AG04450 (cell line): Measurements from ENCODE around the gene ACOT7. TPM values are rescaled to one million over a fixed set of nuclear protein-coding genes. Genes with fewer than 3 reads are reported as not detected.
A peak's percentile ranks its signal among the peaks of the same experiment; 100 is the strongest.

Experiments used
- CTCF ChIA-PET: fragments of 300-600, 350-600 bp; formaldehyde crosslinking; extraction: SDS; loops from one replicate; lab custom pipeline; 2022; ENCODE audit warnings: antibody characterized with exemption, inconsistent platforms; lab: Charles Lee
- POLR2A ChIA-PET: fragments of 350-600 bp; formaldehyde crosslinking; extraction: SDS; loops from one replicate; lab custom pipeline; 2021; ENCODE audit warnings: antibody characterized with exemption, inconsistent platforms; lab: Yijun Ruan, JAX
- DNase-seq: peaks from one replicate; pipeline ENCODE4 v3.0.0-alpha.2; 2011; ENCODE audit warnings: low read depth, low spot score
- H3K27ac ChIP-seq: one replicate; pipeline ENCODE4 v1.5.1; 2012; ENCODE audit warnings: low read depth, low read length, control low read depth
- H3K27me3 ChIP-seq: one replicate; pipeline ENCODE4 v1.6.0; 2012; ENCODE audit warnings: low read length; ENCODE audit not compliant: control insufficient read depth, insufficient read depth
- H3K4me3 ChIP-seq: 2 replicates; pipeline ENCODE4 v1.5.1; 2011; ENCODE audit warnings: mild to moderate bottlenecking, low read depth, low read length, control low read depth
- H3K9me3 ChIP-seq: 2 replicates; pipeline ENCODE4 v1.5.1; 2012; ENCODE audit warnings: low read length; ENCODE audit not compliant: control insufficient read depth, insufficient read depth
- polyA plus RNA-seq: library from polyadenylated mRNA; depleted of rRNA; stranded (reverse); fragments of >200 nt; gene quantifications from 2 replicates; pipeline ENCODE4 v1.2.3, GENCODE V29; 2011
- TF ChIP-seq, protein P1 (sequence below): IDR thresholded peaks from 2 replicates; pipeline ENCODE4 v1.5.1; 2011; ENCODE audit warnings: low read depth, low read length, control low read depth, inconsistent platforms

The ACOT7 gene
- polyA plus RNA-seq, 1 experiment = 80.1 TPM

DNA sequence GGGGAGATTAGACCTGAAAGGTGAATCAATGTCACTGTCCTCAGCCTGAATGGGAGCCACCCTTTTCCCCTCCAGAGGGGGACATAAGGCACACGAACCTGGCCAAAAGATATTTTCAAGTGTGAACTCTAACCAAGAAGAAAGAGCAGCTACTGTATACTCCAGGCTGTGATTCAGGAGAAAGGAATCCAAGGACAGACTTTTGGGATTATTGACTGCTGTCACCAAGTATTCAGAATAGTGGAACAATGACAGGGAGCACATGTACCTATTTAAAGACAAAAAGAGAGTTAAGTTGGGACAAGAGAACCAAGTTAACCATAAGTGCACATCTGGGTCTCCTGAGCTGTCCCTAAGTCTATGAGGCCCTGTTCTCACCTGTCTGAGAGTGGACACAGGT, 160.2 kb downstream of the ACOT7 start:
- ChIA-PET POLR2A (no interaction called here), CTCF (interaction anchor here (1.6 kb wide), 1 partner anchor 29 kb away, joined by 3 read pairs; no protein-coding TSS in a partner anchor)
- TF ChIP-seq, protein P1, sequence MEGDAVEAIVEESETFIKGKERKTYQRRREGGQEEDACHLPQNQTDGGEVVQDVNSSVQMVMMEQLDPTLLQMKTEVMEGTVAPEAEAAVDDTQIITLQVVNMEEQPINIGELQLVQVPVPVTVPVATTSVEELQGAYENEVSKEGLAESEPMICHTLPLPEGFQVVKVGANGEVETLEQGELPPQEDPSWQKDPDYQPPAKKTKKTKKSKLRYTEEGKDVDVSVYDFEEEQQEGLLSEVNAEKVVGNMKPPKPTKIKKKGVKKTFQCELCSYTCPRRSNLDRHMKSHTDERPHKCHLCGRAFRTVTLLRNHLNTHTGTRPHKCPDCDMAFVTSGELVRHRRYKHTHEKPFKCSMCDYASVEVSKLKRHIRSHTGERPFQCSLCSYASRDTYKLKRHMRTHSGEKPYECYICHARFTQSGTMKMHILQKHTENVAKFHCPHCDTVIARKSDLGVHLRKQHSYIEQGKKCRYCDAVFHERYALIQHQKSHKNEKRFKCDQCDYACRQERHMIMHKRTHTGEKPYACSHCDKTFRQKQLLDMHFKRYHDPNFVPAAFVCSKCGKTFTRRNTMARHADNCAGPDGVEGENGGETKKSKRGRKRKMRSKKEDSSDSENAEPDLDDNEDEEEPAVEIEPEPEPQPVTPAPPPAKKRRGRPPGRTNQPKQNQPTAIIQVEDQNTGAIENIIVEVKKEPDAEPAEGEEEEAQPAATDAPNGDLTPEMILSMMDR = no peak
- H3K4me3 ChIP-seq = no peak overlapping the region
- no peak overlapping the region for H3K27ac ChIP-seq
- H3K9me3 ChIP-seq = peaks cover 4% of the 10 kb centered on the region; the same call in 1 of the 2 replicates
- no peaks in the 10 kb centered on the region for H3K27me3 ChIP-seq
- no peak for DNase-seq

DNA sequence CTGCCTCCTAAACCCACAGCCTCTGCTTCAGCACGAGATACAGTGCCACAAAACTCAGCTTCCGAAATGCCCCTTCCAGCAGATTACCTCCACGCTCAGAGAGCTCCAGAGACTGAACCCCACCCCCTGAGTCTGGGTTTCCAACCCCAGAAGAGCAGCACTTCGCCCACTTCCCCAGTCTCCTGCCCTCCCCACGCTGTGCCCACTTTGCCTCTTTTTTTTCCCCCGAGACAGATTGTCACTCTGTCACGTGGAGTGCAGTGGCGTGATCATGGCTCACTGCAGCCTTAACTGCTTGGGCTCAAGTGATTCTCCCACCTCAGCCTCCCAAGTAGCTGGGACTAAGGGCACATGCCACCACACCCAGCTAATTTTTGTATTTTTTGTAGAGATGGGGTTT, 167.9 kb downstream of the ACOT7 start:
- CTCF ChIA-PET = interaction anchor here (1.7 kb wide), 1 partner anchor 21 kb away, joined by 10 read pairs; no protein-coding TSS in a partner anchor
- POLR2A ChIA-PET = no interaction called here
- TF ChIP-seq, protein P1 = no peak
- no peak for DNase-seq
- Histone ChIP-seq H3K4me3 (no peak overlapping the region), H3K9me3 (no peaks in the 10 kb centered on the region), H3K27ac (peak overlapping the region; percentile 31), H3K27me3 (no peaks in the 10 kb centered on the region)

DNA sequence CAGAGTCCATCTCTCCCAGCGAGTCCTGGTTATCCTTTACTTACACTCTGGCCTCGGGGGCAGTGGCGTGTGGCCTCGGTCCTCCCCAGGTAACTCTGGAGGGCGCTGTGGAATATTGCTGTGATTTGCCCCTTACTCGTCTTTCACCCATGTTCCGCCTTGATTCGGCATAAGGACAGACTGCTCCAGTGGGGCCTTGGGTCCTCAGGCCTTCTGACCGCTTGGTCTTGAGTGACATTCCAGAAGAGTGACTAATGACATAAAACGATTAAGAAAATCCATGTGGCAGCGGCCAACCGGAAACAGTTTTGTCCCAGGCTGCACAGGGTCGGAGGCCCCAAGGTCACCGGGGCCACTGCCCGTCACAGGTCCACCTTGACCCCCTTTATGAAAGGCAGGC, 168.8 kb downstream of the ACOT7 start:
- Histone ChIP-seq H3K27me3 (no peaks in the 10 kb centered on the region), H3K4me3 (no peak overlapping the region), H3K9me3 (no peaks in the 10 kb centered on the region), H3K27ac (no peak overlapping the region)
- ChIA-PET POLR2A (no interaction called here), CTCF (interaction anchor here (0.9 to 1.7 kb wide), 3 partner anchors 20 to 21 kb away, joined by 5 to 10 read pairs (median 5); no protein-coding TSS in a partner anchor)
- no peak for DNase-seq
- TF ChIP-seq, protein P1 = no peak

DNA sequence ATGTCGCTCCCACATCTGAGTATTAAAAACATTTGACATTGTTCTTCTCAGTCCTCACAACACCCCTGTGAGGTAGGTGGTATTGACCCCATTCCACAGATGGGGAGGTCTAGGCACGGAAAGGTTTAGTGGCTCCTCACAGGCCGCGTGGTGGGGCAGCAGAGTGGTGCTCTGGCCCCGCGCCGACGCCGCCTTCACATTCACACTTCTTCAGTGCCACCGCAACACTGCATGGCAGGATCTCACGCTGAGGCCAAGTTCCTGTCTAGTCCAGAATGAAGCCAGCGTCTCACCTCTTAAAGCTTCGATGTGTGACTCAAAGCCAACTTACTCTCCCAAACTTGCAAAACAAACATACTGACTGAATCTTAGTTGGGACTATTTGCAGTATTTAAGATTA, 169.9 kb downstream of the ACOT7 start:
- TF ChIP-seq, protein P1 = no peak
- Histone ChIP-seq H3K27ac (no peak overlapping the region), H3K9me3 (no peaks in the 10 kb centered on the region), H3K4me3 (no peak overlapping the region), H3K27me3 (no peaks in the 10 kb centered on the region)
- no peak for DNase-seq
- ChIA-PET CTCF (interaction anchor here (0.9 to 4.4 kb wide), 3 partner anchors 19 to 22 kb away, joined by 5 to 19 read pairs (median 5); no protein-coding TSS in a partner anchor), POLR2A (no interaction called here)

DNA sequence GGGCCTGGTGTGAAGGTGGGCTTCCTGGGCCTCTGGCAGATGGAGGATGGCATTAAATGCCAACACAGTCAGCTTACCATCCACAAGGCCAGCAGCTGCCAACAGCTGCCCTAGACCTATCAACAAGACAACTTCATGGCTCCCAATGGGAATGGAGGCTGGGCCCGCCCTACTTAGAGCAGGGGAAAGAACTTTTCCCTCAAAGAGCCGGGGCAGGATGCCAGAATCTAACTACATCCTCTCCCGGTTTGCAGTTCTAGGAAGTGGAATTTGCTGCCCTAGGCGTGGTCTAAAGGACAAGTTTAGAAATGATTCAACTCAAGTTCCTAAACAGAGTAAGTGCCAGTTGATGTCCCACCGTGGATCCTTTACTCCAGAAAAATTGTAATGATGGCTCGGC, 170.9 kb downstream of the ACOT7 start:
- CTCF ChIA-PET = interaction anchor here (4.4 kb wide), 1 partner anchor 18 kb away, joined by 19 read pairs; no protein-coding TSS in a partner anchor
- H3K9me3 ChIP-seq = no peaks in the 10 kb centered on the region
- H3K27ac ChIP-seq = no peak overlapping the region
- no peaks in the 10 kb centered on the region for H3K27me3 ChIP-seq
- DNase-seq = no peak
- H3K4me3 ChIP-seq = no peak overlapping the region
- POLR2A ChIA-PET = no interaction called here
- TF ChIP-seq, protein P1 = no peak
